Keratinocyte (primary cell): ENCODE measurements around the gene DCLK2. TPM values are rescaled to one million over a fixed set of nuclear protein-coding genes. Genes with fewer than 3 reads are reported as not detected.

ENCODE experiments used
- DNase-seq: peaks from one replicate; pipeline ENCODE4 v3.0.0-alpha.2; 2011; ENCODE audit warnings: low read depth, missing footprints, low spot score
- FAIRE-seq: peaks from 2 replicates; lab custom pipeline; 2011; peaks lifted over from hg19 to GRCh38; lab: Jason Lieb, UNC
- H2AFZ ChIP-seq: 2 replicates; pipeline ENCODE4 v1.6.0; 2012; ENCODE audit warnings: low read length, control low read depth, inconsistent platforms; ENCODE audit not compliant: control insufficient read depth
- H3K27ac ChIP-seq: 2 replicates; pipeline ENCODE4 v1.5.1; 2011; ENCODE audit warnings: low read length; ENCODE audit not compliant: control insufficient read depth, insufficient read depth
- H3K27me3 ChIP-seq: 3 replicates; pipeline ENCODE4 v1.6.0; 2011; ENCODE audit warnings: low read length; ENCODE audit not compliant: control insufficient read depth, insufficient read depth; ENCODE audit errors: extremely low read depth
- H3K36me3 ChIP-seq, 2 experiments: 2 replicates in 1 of 2; 3 replicates in 1 of 2; pipeline ENCODE4 v1.5.1; 2011; ENCODE audit warnings: low read length in 2 of 2, mild to moderate bottlenecking in 1 of 2; ENCODE audit not compliant: control insufficient read depth in 2 of 2, insufficient read depth in 2 of 2; ENCODE audit errors: extremely low read depth in 1 of 2
- H3K4me1 ChIP-seq: 3 replicates; pipeline ENCODE4 v1.5.1; 2011; ENCODE audit warnings: low read length; ENCODE audit not compliant: control insufficient read depth, insufficient read depth; ENCODE audit errors: extremely low read depth
- H3K4me2 ChIP-seq: 3 replicates; pipeline ENCODE4 v1.6.0; 2011; ENCODE audit warnings: low read depth, low read length; ENCODE audit not compliant: control insufficient read depth, insufficient read depth; ENCODE audit errors: extremely low read depth
- H3K4me3 ChIP-seq, 3 experiments: fragments of 200-600 bp in 1 of 3; sonication (generic) in 1 of 3; 2 replicates in 2 of 3; 3 replicates in 1 of 3; pipeline ENCODE4 v1.5.1; 2011 to 2016; ENCODE audit warnings: low read length in 3 of 3, mild to moderate bottlenecking in 3 of 3, control low read depth in 2 of 3, inconsistent platforms in 1 of 3, low read depth in 1 of 3, mixed read lengths in 1 of 3, mixed run types in 1 of 3, moderate library complexity in 1 of 3; ENCODE audit not compliant: control insufficient read depth in 2 of 3, insufficient read depth in 2 of 3; ENCODE audit errors: extremely low read depth in 1 of 3
- H3K79me2 ChIP-seq: 2 replicates; pipeline ENCODE4 v1.6.0; 2012; ENCODE audit warnings: low read length; ENCODE audit not compliant: control insufficient read depth, insufficient read depth
- H3K9ac ChIP-seq: 3 replicates; pipeline ENCODE4 v1.6.0; 2011; ENCODE audit warnings: low read length; ENCODE audit not compliant: control insufficient read depth, insufficient read depth; ENCODE audit errors: extremely low read depth
- H3K9me1 ChIP-seq: 3 replicates; pipeline ENCODE4 v1.6.0; 2011; ENCODE audit warnings: low read length; ENCODE audit not compliant: control insufficient read depth, insufficient read depth; ENCODE audit errors: extremely low read depth
- H3K9me3 ChIP-seq: 2 replicates; pipeline ENCODE4 v1.5.1; 2012; ENCODE audit warnings: low read depth, low read length; ENCODE audit not compliant: control insufficient read depth
- H4K20me1 ChIP-seq: 3 replicates; pipeline ENCODE4 v1.6.0; 2011; ENCODE audit warnings: low read length; ENCODE audit not compliant: control insufficient read depth, insufficient read depth; ENCODE audit errors: extremely low read depth
- EZH2 ChIP-seq: IDR thresholded peaks from one replicate; pipeline ENCODE4 v1.6.1; 2012; ENCODE audit warnings: inconsistent platforms, mild to moderate bottlenecking, low read length, moderate library complexity
- dilution Hi-C: fragments of 300-500 bp; cut with MboI; formaldehyde crosslinking; loops from one replicate; pipeline ENCODE4 v1.7.0; 2020; ENCODE audit warnings: low sequenced_read_pairs; ENCODE audit not compliant: extremely low pct_ligation_motif_present
- polyA plus RNA-seq, 5 experiments: library from polyadenylated mRNA; depleted of rRNA in 3 of 5; stranded (reverse) in 3 of 5; stranded (forward) in 1 of 5; unstranded in 1 of 5; fragments of >200 nt; gene quantifications; 1 replicate in 1 of 5; 2 replicates in 3 of 5; 3 replicates in 1 of 5; pipeline versions ENCODE4 v1.2.1 to v1.2.3, GENCODE V29; 2011 to 2012; ENCODE audit warnings: missing spikeins in 2 of 5, low read depth in 1 of 5, low replicate concordance in 1 of 5
- TF ChIP-seq, protein P1 (sequence below), 3 experiments: IDR thresholded peaks in 1 of 3; conservative IDR thresholded peaks in 1 of 3; optimal IDR thresholded peaks in 1 of 3; 2 replicates in 2 of 3; 3 replicates in 1 of 3; pipeline versions ENCODE3 to v1.5.1; 2011; ENCODE audit warnings: low read length in 3 of 3, mild to moderate bottlenecking in 3 of 3, moderate library complexity in 2 of 3, control low read depth in 1 of 3, inconsistent platforms in 1 of 3; ENCODE audit not compliant: insufficient read depth in 2 of 3; ENCODE audit errors: extremely low read depth in 1 of 3

DCLK2 gene
- polyA plus RNA-seq, 1 donor (not counting 4 experiments of a cell fraction or from before 2014, with no cell fraction given), result 0.07 TPM

DNA sequence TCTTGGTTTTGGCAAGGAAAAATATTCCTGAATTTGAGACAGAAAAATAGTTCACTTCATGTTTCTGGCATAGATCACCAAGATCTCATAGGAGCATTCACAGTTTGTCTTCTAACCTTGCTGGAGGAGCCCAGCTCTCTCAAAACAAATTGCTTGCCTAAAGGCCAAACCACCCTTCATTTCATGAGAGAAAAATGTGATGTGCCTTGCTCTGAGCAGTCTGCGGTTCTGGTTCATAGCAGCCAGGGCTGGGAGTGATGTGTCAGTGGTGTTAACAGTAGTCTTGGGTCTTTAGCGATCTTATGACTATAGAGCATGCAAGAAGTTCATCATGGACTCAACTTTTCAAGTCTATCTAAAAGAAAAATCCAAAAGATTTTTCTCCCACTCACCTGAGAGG, 183.3 kb downstream of the DCLK2 start:
- Histone ChIP-seq H3K79me2 (no peaks in the 10 kb centered on the region), H3K9me1 (no peaks in the 10 kb centered on the region), H3K9me3 (no peaks in the 10 kb centered on the region), H3K4me2 (no peak overlapping the region), H3K36me3 (no peaks in the 10 kb centered on the region), H3K4me1 (peaks cover 24% of the 10 kb centered on the region), H3K4me3 (no peak overlapping the region), H3K27me3 (no peaks in the 10 kb centered on the region), H3K9ac (no peak overlapping the region), H2AFZ (no peak overlapping the region), H3K27ac (no peak overlapping the region), H4K20me1 (no peaks in the 10 kb centered on the region)
- TF ChIP-seq EZH2, result no peak
- TF ChIP-seq, protein P1, sequence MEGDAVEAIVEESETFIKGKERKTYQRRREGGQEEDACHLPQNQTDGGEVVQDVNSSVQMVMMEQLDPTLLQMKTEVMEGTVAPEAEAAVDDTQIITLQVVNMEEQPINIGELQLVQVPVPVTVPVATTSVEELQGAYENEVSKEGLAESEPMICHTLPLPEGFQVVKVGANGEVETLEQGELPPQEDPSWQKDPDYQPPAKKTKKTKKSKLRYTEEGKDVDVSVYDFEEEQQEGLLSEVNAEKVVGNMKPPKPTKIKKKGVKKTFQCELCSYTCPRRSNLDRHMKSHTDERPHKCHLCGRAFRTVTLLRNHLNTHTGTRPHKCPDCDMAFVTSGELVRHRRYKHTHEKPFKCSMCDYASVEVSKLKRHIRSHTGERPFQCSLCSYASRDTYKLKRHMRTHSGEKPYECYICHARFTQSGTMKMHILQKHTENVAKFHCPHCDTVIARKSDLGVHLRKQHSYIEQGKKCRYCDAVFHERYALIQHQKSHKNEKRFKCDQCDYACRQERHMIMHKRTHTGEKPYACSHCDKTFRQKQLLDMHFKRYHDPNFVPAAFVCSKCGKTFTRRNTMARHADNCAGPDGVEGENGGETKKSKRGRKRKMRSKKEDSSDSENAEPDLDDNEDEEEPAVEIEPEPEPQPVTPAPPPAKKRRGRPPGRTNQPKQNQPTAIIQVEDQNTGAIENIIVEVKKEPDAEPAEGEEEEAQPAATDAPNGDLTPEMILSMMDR (optimal IDR thresholded peaks at IDR 0.05 in 1 of 3, IDR thresholded peaks at IDR 0.05 in 1 of 3, conservative IDR thresholded peaks at IDR 0.05 in 1 of 3; ENCODE audit: extremely low read depth in 1 of 3, insufficient read depth in 2 of 3, low read length in 3 of 3), result no peak
- DNase-seq (no peak), FAIRE-seq (no peak)
- dilution Hi-C loops, result no loop called here

DNA sequence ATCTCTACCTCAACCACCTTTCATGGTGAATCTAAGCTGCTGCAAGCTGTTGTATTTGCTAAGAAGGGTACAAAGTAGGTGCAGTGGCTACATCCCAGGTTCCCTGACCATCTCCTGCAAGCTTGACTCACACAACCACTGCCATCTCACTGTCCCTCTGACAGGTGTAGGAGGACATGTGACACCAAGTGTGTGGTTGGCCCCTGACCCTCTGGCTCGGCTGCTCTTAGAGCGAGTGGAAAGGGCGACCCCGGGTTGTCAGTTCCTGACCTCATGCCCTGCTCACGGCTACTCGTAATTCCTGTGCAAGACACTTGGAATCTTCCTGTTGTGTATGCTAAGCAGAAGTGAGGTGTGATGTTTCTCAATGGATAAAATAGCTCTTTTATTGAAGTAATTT, 184.4 kb downstream of the DCLK2 start:
- no peaks in the 10 kb centered on the region for H3K9me3 ChIP-seq
- no peaks in the 10 kb centered on the region for H4K20me1 ChIP-seq
- no peak overlapping the region for H3K4me2 ChIP-seq
- H3K4me3 ChIP-seq, result no peak overlapping the region
- H2AFZ ChIP-seq, result no peak overlapping the region
- H3K27me3 ChIP-seq, result no peaks in the 10 kb centered on the region
- H3K9me1 ChIP-seq, result no peaks in the 10 kb centered on the region
- no peaks in the 10 kb centered on the region for H3K36me3 ChIP-seq
- DNase-seq (no peak), FAIRE-seq (no peak)
- H3K79me2 ChIP-seq, result no peaks in the 10 kb centered on the region
- H3K27ac ChIP-seq, result no peak overlapping the region
- TF ChIP-seq, protein P1 (optimal IDR thresholded peaks at IDR 0.05 in 1 of 3, IDR thresholded peaks at IDR 0.05 in 1 of 3, conservative IDR thresholded peaks at IDR 0.05 in 1 of 3; ENCODE audit: extremely low read depth in 1 of 3, insufficient read depth in 2 of 3, low read length in 3 of 3), result no peak
- no peak for TF ChIP-seq EZH2
- H3K4me1 ChIP-seq, result peaks cover 14% of the 10 kb centered on the region
- dilution Hi-C loops, result no loop called here
- H3K9ac ChIP-seq, result no peak overlapping the region
